Vagina (tissue), 2 donors: Measurements from ENCODE around the gene TUBA3C.

Source experiments
- POLR2AphosphoS5 ChIP-seq, 2 donors: sonication (generic); formaldehyde crosslinking; IDR thresholded peaks; one replicate each; pipeline ENCODE4 v1.9.0; 2017; ENCODE audit warnings: antibody characterized with exemption in 2 of 2, mild to moderate bottlenecking in 2 of 2, low read depth in 1 of 2; ENCODE audit not compliant: insufficient read depth in 1 of 2
- TF ChIP-seq, protein P1 (sequence below), 3 experiments: fragments of 450-650 bp in 2 of 3; fragments of 200-600 bp in 1 of 3; sonication (generic) in 1 of 3; IDR thresholded peaks; one replicate each; pipeline ENCODE4 v1.5.1; 2017 to 2019; ENCODE audit warnings: antibody characterized with exemption in 3 of 3, mild to moderate bottlenecking in 2 of 3, moderate library complexity in 2 of 3

GRCh38 chr13:19150226-19150625 lies 31.4 kb downstream of the TUBA3C start:
- TF ChIP-seq, protein P1, sequence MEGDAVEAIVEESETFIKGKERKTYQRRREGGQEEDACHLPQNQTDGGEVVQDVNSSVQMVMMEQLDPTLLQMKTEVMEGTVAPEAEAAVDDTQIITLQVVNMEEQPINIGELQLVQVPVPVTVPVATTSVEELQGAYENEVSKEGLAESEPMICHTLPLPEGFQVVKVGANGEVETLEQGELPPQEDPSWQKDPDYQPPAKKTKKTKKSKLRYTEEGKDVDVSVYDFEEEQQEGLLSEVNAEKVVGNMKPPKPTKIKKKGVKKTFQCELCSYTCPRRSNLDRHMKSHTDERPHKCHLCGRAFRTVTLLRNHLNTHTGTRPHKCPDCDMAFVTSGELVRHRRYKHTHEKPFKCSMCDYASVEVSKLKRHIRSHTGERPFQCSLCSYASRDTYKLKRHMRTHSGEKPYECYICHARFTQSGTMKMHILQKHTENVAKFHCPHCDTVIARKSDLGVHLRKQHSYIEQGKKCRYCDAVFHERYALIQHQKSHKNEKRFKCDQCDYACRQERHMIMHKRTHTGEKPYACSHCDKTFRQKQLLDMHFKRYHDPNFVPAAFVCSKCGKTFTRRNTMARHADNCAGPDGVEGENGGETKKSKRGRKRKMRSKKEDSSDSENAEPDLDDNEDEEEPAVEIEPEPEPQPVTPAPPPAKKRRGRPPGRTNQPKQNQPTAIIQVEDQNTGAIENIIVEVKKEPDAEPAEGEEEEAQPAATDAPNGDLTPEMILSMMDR (IDR thresholded peaks at IDR 0.05): no peak
- no peak for TF ChIP-seq POLR2AphosphoS5 (IDR thresholded peaks at IDR 0.05; ENCODE audit: insufficient read depth in 1 of 2, low read depth in 1 of 2)
